ENCODE measurements around the gene FOXP4.

FOXP4 gene

DNA sequence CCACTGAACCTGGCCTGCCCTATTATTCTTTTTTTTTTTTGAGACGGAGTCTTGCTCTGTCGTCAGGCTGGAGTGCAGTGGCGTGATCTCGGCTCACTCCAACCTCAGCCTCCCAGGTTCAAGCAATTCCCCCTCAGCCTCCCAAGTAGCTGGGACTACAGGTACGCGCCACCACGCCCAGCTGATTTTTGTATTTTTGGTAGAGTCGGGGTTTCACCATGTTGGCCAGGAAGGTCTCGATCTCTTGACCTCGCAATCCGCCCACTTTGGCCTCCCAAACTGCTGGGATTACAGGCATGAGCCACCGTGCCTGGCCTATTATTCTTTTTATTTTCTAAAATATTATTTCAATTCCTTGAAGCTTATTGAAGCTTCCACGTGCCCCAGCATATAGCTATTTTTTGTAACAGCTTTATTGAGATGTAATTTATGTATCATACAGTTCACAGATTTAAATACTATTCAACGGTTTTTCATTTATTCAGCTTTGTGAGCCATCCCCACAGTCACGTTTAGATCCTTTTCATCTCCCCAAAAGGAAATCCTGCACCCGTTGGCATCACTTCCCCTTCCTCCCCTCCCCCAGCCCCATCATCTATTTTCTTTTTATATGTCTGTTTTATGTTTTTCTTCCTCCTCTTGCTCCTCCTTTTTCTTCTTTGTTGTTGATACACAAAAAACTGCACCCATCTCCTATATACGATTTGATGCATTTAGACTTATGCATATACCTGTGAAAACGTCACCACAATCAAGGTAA is 78.6 kb downstream of the FOXP4 start:
- no peak overlapping the region for H3K27ac ChIP-seq
- TF ChIP-seq CTCF (conservative IDR thresholded peaks at IDR 0.05) (no peak), ZFX (IDR thresholded peaks at IDR 0.05) (no peak)

DNA sequence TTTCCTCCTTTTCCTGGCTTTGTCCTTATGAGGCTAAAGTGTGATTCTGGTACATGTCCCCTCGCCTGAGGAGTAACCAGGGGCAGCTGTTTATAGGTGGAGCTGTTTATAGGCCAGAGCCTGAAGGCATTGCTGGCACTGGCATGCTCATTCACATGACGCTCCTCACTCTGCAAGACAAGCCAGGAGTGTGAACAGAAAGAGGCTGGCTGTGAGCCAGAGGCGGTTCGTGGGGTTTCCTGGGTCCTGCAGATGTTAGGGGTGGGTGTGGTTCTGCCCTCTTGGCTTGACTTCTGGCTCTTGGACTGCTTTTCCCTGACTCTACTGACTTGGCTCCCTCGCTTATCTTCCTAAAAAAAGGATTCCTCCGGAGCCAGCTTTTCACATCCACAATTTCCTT is 79.3 kb downstream of the FOXP4 start:
- H3K27ac ChIP-seq: no peak overlapping the region
- TF ChIP-seq ZFX (IDR thresholded peaks at IDR 0.05) (no peak), CTCF (conservative IDR thresholded peaks at IDR 0.05) (no peak)

- H3K27ac ChIP-seq: no peak overlapping the region
- TF ChIP-seq CTCF (conservative IDR thresholded peaks at IDR 0.05) (no peak), ZFX (IDR thresholded peaks at IDR 0.05) (no peak)
Observed at GRCh38 chr6:41626022-41626421, 79.8 kb downstream of the FOXP4 start.

DNA sequence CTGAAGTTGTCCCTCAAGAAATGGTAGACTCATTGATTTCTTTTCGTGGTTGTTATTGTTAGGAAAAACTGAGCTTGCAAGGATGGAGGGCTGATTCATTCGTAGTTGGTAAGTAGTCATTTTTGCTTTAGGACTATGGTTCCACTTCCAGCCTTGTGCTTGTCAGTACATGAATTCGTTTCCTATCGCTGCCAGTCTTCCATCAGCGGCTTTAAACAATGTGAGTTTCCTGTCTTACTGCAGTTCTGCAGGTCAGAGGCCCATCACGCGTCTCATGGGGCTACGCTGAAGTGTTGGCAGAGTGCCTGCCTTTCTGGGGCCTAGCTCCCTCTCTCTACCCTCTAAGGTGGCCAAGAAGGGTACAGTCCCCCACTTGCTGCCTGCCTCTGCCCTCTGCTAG is 80.7 kb downstream of the FOXP4 start:
- no peak overlapping the region for H3K27ac ChIP-seq
- TF ChIP-seq ZFX (IDR thresholded peaks at IDR 0.05) (no peak), CTCF (conservative IDR thresholded peaks at IDR 0.05) (no peak)

GRCh38 chr6:41629128-41629527 is 82.9 kb downstream of the FOXP4 start:
- TF ChIP-seq ZFX (IDR thresholded peaks at IDR 0.05) (no peak), CTCF (conservative IDR thresholded peaks at IDR 0.05) (no peak)
- H3K27ac ChIP-seq: no peak overlapping the region

DNA sequence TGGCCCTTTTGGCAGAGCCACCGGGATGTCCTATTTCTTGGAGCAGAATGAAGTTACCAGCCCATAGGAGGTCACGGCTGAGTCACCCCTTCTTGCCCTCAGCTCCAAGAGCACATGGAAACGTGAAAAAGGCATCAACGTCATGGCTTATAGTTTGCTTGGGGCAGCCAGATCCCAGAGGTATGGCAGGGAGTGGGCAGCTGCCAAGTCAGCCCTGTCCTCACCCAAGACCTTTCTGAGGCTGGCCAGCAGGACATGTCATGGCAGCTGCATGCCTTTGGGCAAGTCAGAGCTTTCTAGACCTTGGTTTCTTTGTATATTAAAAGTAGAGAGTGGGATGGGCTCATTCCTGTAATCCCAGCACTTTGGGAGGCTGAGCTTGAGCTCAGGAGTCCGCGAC is 83.9 kb downstream of the FOXP4 start:
- H3K27ac ChIP-seq: no peak overlapping the region
- no peak for TF ChIP-seq ZFX (IDR thresholded peaks at IDR 0.05)

- no peak overlapping the region for H3K27ac ChIP-seq
- no peak for TF ChIP-seq ZFX (IDR thresholded peaks at IDR 0.05)
- TF ChIP-seq CTCF (conservative IDR thresholded peaks at IDR 0.05): no peak
Observed at GRCh38 chr6:41630946-41631345, 84.8 kb downstream of the FOXP4 start.

GRCh38 chr6:41633056-41633634 is 87.0 kb downstream of the FOXP4 start:
- no peak overlapping the region for H3K27ac ChIP-seq
- no peak for TF ChIP-seq CTCF (conservative IDR thresholded peaks at IDR 0.05)
- no peak for TF ChIP-seq ZFX (IDR thresholded peaks at IDR 0.05)
